ENCODE data around the gene NUDT14. TPM values are rescaled to one million over a fixed set of nuclear protein-coding genes. Genes with fewer than 3 reads are reported as not detected.

The NUDT14 gene
- total and polyA plus RNA-seq, 2 of the 4 experiments (the other 2 are of a cell fraction) = 5.6 to 9.3 TPM

- no peak overlapping the region for H3K23ac ChIP-seq (ENCODE audit: low read depth, low read length)
- H4K5ac ChIP-seq (ENCODE audit: low read depth, low read length) = no peak overlapping the region
- dilution Hi-C loops (cut with HindIII; ENCODE audit: low sequenced_read_pairs, unreplicated experiment) (no loop called here), in situ Hi-C loops (cut with MboI; ENCODE audit: low sequenced_read_pairs) (no loop called here), intact Hi-C loops (cut with micrococcal nuclease) (no loop called here)
- H2AK5ac ChIP-seq (ENCODE audit: low read depth, low read length) = no peak overlapping the region
- ATAC-seq (ENCODE audit: low read depth) = no peak
- no peak overlapping the region for H4K91ac ChIP-seq (ENCODE audit: insufficient read depth, low read depth, low read length)
- no peak overlapping the region for H3K4me2 ChIP-seq (ENCODE audit: low read depth, low read length)
- whole genome bisulfite sequencing, 2 experiments (ENCODE audit: extremely low coverage in 2 of 2, insufficient read length in 1 of 2) = 100% methylated on average over 1 of the region's 14 CpGs; no CpG with 5 or more reads in 1 of the 2 experiments
- no peak overlapping the region for H2BK120ac ChIP-seq (ENCODE audit: low read depth, low read length)
- H3K4ac ChIP-seq (ENCODE audit: low read depth, low read length) = no peak overlapping the region
- no peaks in the 10 kb centered on the region for H3K4me1 ChIP-seq (ENCODE audit: control insufficient read depth, insufficient read depth, low read length)
- no peak overlapping the region for H3K4me3 ChIP-seq (ENCODE audit: insufficient read depth, low read depth, low read length)
- no peak overlapping the region for H3K9ac ChIP-seq (ENCODE audit: low read depth, low read length)
- CTCF ChIA-PET = no interaction called here
- H2BK5ac ChIP-seq (ENCODE audit: low read depth, low read length, poor library complexity, severe bottlenecking) = no peak overlapping the region
- POLR2A ChIA-PET (ENCODE audit: unreplicated experiment) = no interaction called here
- peaks cover 16% of the 10 kb centered on the region for H3K9me3 ChIP-seq (ENCODE audit: control insufficient read depth, insufficient read depth, low read length)
- no peak overlapping the region for H4K8ac ChIP-seq (ENCODE audit: low read depth in 2 of 2, low read length in 2 of 2)
- H3K27me3 ChIP-seq (ENCODE audit: control insufficient read depth, insufficient read depth, low read length) = peaks cover 10% of the 10 kb centered on the region
- H3K9me1 ChIP-seq (ENCODE audit: insufficient read depth, low read length) = no peaks in the 10 kb centered on the region
- no peaks in the 10 kb centered on the region for H3K36me3 ChIP-seq (ENCODE audit: control insufficient read depth, insufficient read depth, low read length)
- no peaks in the 10 kb centered on the region for H3K79me1 ChIP-seq (ENCODE audit: low read depth in 1 of 2, low read length in 2 of 2)
- no peak overlapping the region for H2BK15ac ChIP-seq (ENCODE audit: low read depth, low read length)
- DNase-seq = no peak
- H2AK9ac ChIP-seq (replicated peaks; ENCODE audit: low read depth, low read length, poor library complexity) = no peak overlapping the region
- no peak overlapping the region for H3K18ac ChIP-seq (ENCODE audit: low read depth, low read length)
- TF ChIP-seq CEBPB (IDR thresholded peaks at IDR 0.05; ENCODE audit: low read depth, low read length) = peak; percentile 63
- no peak for TF ChIP-seq RCOR1 (IDR thresholded peaks at IDR 0.05; ENCODE audit: insufficient replicate concordance, low read length)
- no peak for TF ChIP-seq MXI1 (IDR thresholded peaks at IDR 0.05; ENCODE audit: borderline replicate concordance, low read depth, low read length)
- TF ChIP-seq MAZ (IDR thresholded peaks at IDR 0.05; ENCODE audit: borderline replicate concordance, low read depth, low read length) = no peak
- BruUV-seq (replicated peaks) = no TSS peak
- H2AFZ ChIP-seq (replicated peaks; ENCODE audit: low read length, poor library complexity) = no peak overlapping the region
- H3K14ac ChIP-seq (replicated peaks; ENCODE audit: low read depth, low read length) = no peak overlapping the region
- H4K20me1 ChIP-seq (ENCODE audit: insufficient read depth, low read length) = no peaks in the 10 kb centered on the region
- no peak overlapping the region for H2BK20ac ChIP-seq (ENCODE audit: low read depth, low read length)
- no peak overlapping the region for H3K56ac ChIP-seq (ENCODE audit: extremely low read depth, insufficient read depth, low read length)
- H3K27ac ChIP-seq (ENCODE audit: insufficient read depth, low read length) = no peak overlapping the region
Measured at GRCh38 chr14:105135700-105136395, 45.3 kb downstream of the NUDT14 start.
